ENCODE results near the gene ANKRD34A. TPM values are rescaled to one million over a fixed set of nuclear protein-coding genes. Genes with fewer than 3 reads are reported as not detected.
A peak's percentile ranks its signal among the peaks of the same experiment; 100 is the strongest.

The ANKRD34A gene
- total and polyA plus RNA-seq, 8 donors: 0.73 to 1.3 (median 0.91) TPM

DNA sequence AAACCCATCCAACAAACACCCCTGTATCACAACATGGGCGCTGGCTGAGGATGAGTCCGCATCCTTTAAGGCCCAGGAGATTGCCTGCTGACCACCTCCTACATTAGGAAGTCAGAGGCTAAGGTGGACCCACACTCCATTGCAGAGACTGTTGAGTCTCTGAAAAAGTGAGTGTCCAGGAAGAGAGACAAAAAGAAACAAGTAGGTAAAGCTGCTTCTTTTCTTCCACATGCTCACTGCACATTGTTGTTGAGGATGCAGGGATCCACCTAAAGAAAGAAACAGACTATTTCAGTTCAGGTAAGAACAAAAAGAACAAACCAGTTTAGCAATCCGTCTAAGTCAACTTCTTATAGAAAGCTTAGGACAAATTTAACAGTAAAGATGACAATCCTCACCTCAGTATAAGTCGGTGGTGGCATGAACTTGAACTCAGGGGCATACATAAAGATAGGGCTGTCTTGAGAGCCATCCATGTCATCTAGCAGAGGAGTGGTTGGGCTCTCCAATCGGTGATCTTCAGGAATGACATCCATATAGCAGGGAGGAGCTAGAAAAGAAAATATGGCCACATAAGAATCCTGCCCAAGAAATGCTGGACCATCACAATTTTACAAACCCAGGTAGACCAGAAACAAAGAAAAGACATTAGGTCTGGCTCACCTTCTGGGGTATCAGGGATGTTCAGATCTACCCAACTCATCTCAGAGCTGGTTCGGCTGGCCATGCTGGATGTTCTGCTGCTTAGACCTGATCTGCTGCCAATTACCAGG, 29.4 kb upstream of the ANKRD34A start:
- TF ChIP-seq, protein P1, sequence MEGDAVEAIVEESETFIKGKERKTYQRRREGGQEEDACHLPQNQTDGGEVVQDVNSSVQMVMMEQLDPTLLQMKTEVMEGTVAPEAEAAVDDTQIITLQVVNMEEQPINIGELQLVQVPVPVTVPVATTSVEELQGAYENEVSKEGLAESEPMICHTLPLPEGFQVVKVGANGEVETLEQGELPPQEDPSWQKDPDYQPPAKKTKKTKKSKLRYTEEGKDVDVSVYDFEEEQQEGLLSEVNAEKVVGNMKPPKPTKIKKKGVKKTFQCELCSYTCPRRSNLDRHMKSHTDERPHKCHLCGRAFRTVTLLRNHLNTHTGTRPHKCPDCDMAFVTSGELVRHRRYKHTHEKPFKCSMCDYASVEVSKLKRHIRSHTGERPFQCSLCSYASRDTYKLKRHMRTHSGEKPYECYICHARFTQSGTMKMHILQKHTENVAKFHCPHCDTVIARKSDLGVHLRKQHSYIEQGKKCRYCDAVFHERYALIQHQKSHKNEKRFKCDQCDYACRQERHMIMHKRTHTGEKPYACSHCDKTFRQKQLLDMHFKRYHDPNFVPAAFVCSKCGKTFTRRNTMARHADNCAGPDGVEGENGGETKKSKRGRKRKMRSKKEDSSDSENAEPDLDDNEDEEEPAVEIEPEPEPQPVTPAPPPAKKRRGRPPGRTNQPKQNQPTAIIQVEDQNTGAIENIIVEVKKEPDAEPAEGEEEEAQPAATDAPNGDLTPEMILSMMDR (IDR thresholded peaks at IDR 0.05): no peak
- intact Hi-C loops (cut with DNase I): no loop called here
- peak in 1 of 4 donors; percentile 28 for DNase-seq

DNA sequence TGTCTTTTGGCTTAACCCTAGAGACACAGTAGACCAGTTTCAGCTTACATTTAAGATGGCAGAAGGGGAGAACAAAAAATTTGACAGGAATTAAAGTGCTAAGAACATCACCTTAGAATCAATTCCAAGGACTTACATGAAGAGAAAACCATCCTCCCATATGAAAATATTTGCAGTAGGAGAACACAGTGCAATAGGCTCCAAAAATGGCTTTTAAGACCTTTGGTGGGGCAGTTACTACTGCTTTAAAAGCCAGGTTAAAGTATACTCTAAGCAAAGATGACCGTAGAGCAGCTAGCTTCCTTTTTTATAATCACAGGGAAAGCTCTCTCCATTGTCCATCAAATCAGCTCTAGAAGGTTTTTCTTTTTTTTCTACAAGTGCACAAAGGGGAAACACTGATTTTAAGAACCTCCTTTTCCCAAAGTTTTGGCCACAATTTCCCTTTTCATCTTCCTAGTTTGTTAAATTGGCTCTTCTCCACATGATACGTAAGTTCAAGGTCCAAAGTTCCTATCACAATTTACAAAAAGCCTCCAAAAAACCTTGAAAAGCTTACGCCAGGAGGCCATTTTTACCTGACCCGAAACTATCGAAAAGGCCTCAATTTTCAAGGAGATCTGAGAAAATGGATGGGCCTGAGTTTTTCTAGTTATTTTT, 28.7 kb upstream of the ANKRD34A start:
- TF ChIP-seq, protein P1 (IDR thresholded peaks at IDR 0.05): no peak
- DNase-seq: no peak
- no peak for ATAC-seq
- H3K9me3 ChIP-seq: no peaks in the 10 kb centered on the region
- no peaks in the 10 kb centered on the region for H3K27me3 ChIP-seq
- intact Hi-C loops (cut with DNase I): no loop called here
- peak overlapping the region; percentile 64 to 96 for H3K4me3 ChIP-seq
- peak overlapping the region; percentile 92 for H3K27ac ChIP-seq
- peaks cover 0 to 40% of the 10 kb centered on the region in 2 donors for H3K36me3 ChIP-seq
- H3K4me1 ChIP-seq: peaks cover 15 to 73% of the 10 kb centered on the region in 2 donors

More for the DNA sequence above, 29.4 kb upstream of the ANKRD34A start:
- Histone ChIP-seq H3K36me3 (peaks cover 0 to 40% of the 10 kb centered on the region in 2 donors), H3K9me3 (no peaks in the 10 kb centered on the region), H3K27me3 (no peaks in the 10 kb centered on the region), H3K27ac (peak overlapping the region; percentile 92), H3K4me3 (peak overlapping the region; percentile 64 to 96), H3K4me1 (peaks cover 15 to 74% of the 10 kb centered on the region in 2 donors)
- ATAC-seq: no peak

DNA sequence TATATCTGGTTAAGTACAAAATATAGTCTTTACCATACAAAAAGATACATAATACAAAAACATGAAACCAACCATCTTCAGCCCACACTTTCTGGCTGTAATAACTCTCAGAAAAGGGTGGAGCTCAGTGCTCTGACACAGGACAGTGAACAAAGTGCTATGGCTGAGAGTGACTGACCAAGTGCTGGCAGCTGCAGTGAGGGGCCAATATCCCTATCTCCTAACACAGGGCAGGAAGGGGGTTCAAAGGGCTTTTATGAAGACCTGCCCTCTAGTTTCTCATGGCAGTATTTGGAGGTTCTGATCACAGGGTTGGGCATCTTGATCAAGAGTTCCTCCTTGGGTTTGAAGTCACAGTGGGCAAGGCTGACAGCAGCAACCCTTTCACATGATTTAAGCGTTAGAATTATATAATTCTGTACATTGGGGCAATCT, 28.1 kb upstream of the ANKRD34A start:
- H3K27ac ChIP-seq: peak overlapping the region; percentile 92
- H3K4me3 ChIP-seq: peak overlapping the region; percentile 64 to 96
- ATAC-seq (no peak), DNase-seq (peak in 1 of 4 donors; percentile 25)
- intact Hi-C loops (cut with DNase I): no loop called here
- H3K27me3 ChIP-seq: no peaks in the 10 kb centered on the region
- peaks cover 15 to 73% of the 10 kb centered on the region in 2 donors for H3K4me1 ChIP-seq
- TF ChIP-seq, protein P1 (IDR thresholded peaks at IDR 0.05): no peak
- H3K9me3 ChIP-seq: no peaks in the 10 kb centered on the region
- H3K36me3 ChIP-seq: peaks cover 0 to 40% of the 10 kb centered on the region in 2 donors

DNA sequence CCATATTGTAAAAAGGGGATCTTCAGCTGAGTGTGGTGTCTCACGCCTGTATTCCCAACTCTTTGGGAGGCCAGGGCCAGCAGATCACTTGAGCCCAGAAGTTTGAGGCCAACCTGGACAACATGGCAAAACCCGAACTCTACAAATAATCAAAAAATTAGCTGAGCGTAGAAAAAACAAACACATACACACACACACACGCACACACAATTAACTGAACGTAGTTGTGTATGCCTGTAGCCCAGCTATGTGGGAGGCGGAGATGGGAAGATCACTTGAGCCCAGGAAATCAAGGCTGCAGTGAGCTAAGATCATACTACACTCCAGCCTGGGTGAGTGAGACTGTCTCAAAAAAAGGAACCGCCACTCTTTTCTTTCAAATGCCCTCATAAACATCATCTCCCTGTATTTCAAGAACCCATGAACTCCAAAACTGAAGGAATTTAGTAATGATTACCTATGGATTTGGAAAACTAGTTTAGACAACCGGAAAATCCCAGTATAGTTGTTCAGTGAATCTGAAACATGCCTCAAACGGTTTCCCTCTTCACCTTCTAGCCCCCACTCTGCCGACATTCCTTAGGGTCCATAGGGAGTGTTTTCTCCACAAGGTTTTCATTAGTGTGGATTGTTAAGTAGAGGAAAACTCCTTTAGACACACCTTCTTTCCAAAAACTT, 27.5 kb upstream of the ANKRD34A start:
- Histone ChIP-seq H3K27me3 (no peaks in the 10 kb centered on the region), H3K36me3 (peaks cover 0 to 40% of the 10 kb centered on the region in 2 donors), H3K9me3 (no peaks in the 10 kb centered on the region), H3K27ac (peak overlapping the region; percentile 92), H3K4me1 (peaks cover 15 to 73% of the 10 kb centered on the region in 2 donors), H3K4me3 (peak overlapping the region in 1 of 2 donors; percentile 96)
- ATAC-seq: peak; percentile 23
- intact Hi-C loops (cut with DNase I): no loop called here
- DNase-seq: peak in 1 of 4 donors; percentile 38
- TF ChIP-seq, protein P1 (IDR thresholded peaks at IDR 0.05): no peak

All from left lung (tissue), 10 donors.